Panc1 (cell line): ENCODE results near the gene CSTPP1. TPM values are rescaled to one million over a fixed set of nuclear protein-coding genes. Genes with fewer than 3 reads are reported as not detected.

Experiments used
- ATAC-seq: fragments of 200-7000 bp; cut with Tn5 transposase; 2 replicates; pipeline ENCODE4 v1.9.1; 2020; ENCODE audit warnings: mild to moderate bottlenecking, moderate library complexity
- BruUV-seq: library from RNA; stranded (reverse); fragments of 400-500 nt; replicated peaks from 2 replicates; lab custom pipeline; 2021; lab: Mats Ljungman, UMichigan
- CTCF ChIA-PET: fragments of 300-600 bp; sonication (Branson Sonifier 250); formaldehyde crosslinking; loops from one replicate; lab custom pipeline; 2022; ENCODE audit warnings: antibody characterized with exemption; lab: Charles Lee
- POLR2A ChIA-PET: fragments of 300-600 bp; sonication (Branson Sonifier 250); formaldehyde crosslinking; loops from one replicate; lab custom pipeline; 2022; ENCODE audit warnings: antibody characterized with exemption; lab: Charles Lee
- DNase-seq: peaks from one replicate; pipeline ENCODE4 v3.0.0-alpha.2; 2010; ENCODE audit warnings: low read depth, low spot score
- H3K27ac ChIP-seq: 2 replicates; pipeline ENCODE4 v1.5.1; 2011; ENCODE audit warnings: mild to moderate bottlenecking, low read length, inconsistent platforms
- H3K27me3 ChIP-seq: fragments of 200-500 bp; sonication (Bioruptor generic); 2 replicates; pipeline ENCODE4 v1.6.0; 2014; ENCODE audit warnings: low read length, inconsistent platforms; ENCODE audit not compliant: control insufficient read depth, insufficient read depth
- H3K36me3 ChIP-seq: fragments of 200-500 bp; sonication (Bioruptor generic); 2 replicates; pipeline ENCODE4 v1.5.1; 2014; ENCODE audit warnings: inconsistent platforms, mild to moderate bottlenecking, low read length, moderate library complexity; ENCODE audit not compliant: control insufficient read depth, insufficient read depth
- H3K4me1 ChIP-seq: 2 replicates; pipeline ENCODE4 v1.5.1; 2011; ENCODE audit warnings: inconsistent platforms, mild to moderate bottlenecking, low read length, moderate library complexity; ENCODE audit not compliant: control insufficient read depth, insufficient read depth
- H3K4me3 ChIP-seq, 2 experiments: 2 replicates each; pipeline ENCODE4 v1.5.1; 2011 to 2012; ENCODE audit warnings: low read depth in 2 of 2, low read length in 2 of 2, mild to moderate bottlenecking in 2 of 2, inconsistent platforms in 1 of 2, moderate library complexity in 1 of 2
- H3K9me3 ChIP-seq: fragments of 200-500 bp; sonication (Bioruptor generic); 2 replicates; pipeline ENCODE4 v1.5.1; 2014; ENCODE audit warnings: low read depth, mild to moderate bottlenecking, inconsistent platforms, low read length, moderate library complexity; ENCODE audit not compliant: control insufficient read depth, insufficient read depth
- POLR2AphosphoS5 ChIP-seq: IDR thresholded peaks from 2 replicates; pipeline ENCODE4 v1.6.1; 2012; ENCODE audit warnings: mild to moderate bottlenecking, low read depth, low read length, moderate library complexity
- SIN3A ChIP-seq: IDR thresholded peaks from 2 replicates; pipeline ENCODE4 v1.6.1; 2012; ENCODE audit warnings: low read depth, mild to moderate bottlenecking, low read length, moderate library complexity, borderline replicate concordance; ENCODE audit not compliant: insufficient read depth
- TCF7L2 ChIP-seq: IDR thresholded peaks from 2 replicates; pipeline ENCODE4 v1.6.1; 2011; ENCODE audit warnings: mild to moderate bottlenecking, low read depth, low read length, inconsistent platforms
- in situ Hi-C: cut with HindIII; loops from 2 replicates; pipeline ENCODE4 v1.10.0; 2016; ENCODE audit warnings: low sequenced_read_pairs, low pct_unique_long_range_greater_than_20kb
- intact Hi-C: fragments of 100-400 bp; cut with micrococcal nuclease; formaldehyde crosslinking; loops from one replicate; pipeline ENCODE4 v1.10.0; 2022; ENCODE audit not compliant: unreplicated experiment
- total RNA-seq: library from RNA; stranded (reverse); gene quantifications from one replicate; pipeline ENCODE4 v1.2.1, GENCODE V29; 2021; ENCODE audit not compliant: unreplicated experiment
- TF ChIP-seq, protein P1 (sequence below): fragments of 450-650 bp; IDR thresholded peaks from 2 replicates; pipeline ENCODE4 v1.5.1; 2017; ENCODE audit warnings: mild to moderate bottlenecking
- TF ChIP-seq, protein P2 (sequence below), 2 experiments: IDR thresholded peaks; 2 replicates each; pipeline ENCODE4 v1.6.1; 2011 to 2012; ENCODE audit warnings: low read depth in 2 of 2, control low read depth in 1 of 2, low read length in 1 of 2, mild to moderate bottlenecking in 1 of 2, moderate library complexity in 1 of 2; ENCODE audit not compliant: insufficient read depth in 1 of 2

The CSTPP1 gene
- total RNA-seq, 1 experiment from 2014 or later = 29.0 TPM

DNA sequence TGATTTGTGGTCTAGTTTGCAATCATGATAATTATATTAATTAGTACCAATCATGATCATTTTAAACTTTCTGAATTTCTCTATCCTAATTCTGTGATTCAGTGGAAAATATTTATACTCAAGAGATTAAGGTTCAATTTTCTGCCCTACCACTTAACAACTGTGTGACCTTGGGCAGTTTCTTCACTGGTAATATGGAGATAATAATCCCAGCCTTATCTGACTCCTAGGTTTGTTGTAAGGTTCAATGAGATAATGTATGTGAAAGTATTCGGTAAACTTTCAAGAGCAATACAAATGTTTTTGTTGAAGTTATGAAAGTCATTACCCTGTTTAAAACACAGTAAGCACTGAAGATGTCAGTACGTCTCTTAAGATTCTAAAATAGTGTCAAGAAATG lies 36.3 kb downstream of the CSTPP1 start:
- no peak for DNase-seq
- CTCF ChIA-PET = no interaction called here
- ATAC-seq = no peak
- Histone ChIP-seq H3K4me3 (no peak overlapping the region), H3K27me3 (no peaks in the 10 kb centered on the region), H3K4me1 (0 out of 2 replicates have a peak, but pooled peaks cover 4% of the 10 kb centered on the region), H3K27ac (no peak overlapping the region), H3K36me3 (no peaks in the 10 kb centered on the region), H3K9me3 (no peaks in the 10 kb centered on the region)
- TF ChIP-seq SIN3A (no peak), TCF7L2 (no peak)
- TF ChIP-seq, protein P1, sequence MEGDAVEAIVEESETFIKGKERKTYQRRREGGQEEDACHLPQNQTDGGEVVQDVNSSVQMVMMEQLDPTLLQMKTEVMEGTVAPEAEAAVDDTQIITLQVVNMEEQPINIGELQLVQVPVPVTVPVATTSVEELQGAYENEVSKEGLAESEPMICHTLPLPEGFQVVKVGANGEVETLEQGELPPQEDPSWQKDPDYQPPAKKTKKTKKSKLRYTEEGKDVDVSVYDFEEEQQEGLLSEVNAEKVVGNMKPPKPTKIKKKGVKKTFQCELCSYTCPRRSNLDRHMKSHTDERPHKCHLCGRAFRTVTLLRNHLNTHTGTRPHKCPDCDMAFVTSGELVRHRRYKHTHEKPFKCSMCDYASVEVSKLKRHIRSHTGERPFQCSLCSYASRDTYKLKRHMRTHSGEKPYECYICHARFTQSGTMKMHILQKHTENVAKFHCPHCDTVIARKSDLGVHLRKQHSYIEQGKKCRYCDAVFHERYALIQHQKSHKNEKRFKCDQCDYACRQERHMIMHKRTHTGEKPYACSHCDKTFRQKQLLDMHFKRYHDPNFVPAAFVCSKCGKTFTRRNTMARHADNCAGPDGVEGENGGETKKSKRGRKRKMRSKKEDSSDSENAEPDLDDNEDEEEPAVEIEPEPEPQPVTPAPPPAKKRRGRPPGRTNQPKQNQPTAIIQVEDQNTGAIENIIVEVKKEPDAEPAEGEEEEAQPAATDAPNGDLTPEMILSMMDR = no peak
- in situ Hi-C loops (no loop called here), intact Hi-C loops (no loop called here)
- POLR2A ChIA-PET = no interaction called here
- no TSS peak for BruUV-seq

DNA sequence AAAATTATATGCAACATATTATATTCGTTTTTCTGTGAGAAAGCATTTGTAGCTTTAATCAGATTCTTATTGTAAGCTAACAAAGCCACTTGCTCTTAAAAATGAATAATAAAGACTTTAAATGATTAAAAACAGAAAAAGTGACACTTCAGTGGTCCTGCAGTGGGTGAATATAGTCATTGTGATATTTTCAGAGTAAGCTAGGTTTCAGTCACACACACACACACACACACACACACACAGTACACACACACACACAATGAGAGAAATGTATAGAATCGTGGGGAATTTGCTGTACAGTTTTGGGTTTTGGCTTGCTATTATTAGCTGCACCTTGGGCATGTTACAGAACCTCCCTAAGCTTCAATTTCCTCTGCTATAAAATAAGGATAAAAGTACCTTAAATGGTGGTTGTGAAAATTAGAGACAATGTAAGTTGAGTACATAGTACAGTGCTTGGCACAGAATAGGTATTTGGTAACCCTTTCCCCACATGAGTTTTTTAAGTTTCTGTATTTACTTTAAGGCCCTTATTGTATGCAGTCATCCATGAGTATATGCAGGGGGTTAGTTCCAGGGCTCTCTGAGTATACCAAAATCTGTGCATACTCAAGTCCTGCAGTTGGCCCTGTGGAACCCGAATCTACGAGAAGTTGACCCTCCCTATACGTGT lies 39.8 kb downstream of the CSTPP1 start:
- no peaks in the 10 kb centered on the region for H3K9me3 ChIP-seq
- POLR2A ChIA-PET = no interaction called here
- CTCF ChIA-PET = no interaction called here
- H3K36me3 ChIP-seq = no peaks in the 10 kb centered on the region
- intact Hi-C loops = no loop called here
- H3K4me1 ChIP-seq = 0 out of 2 replicates have a peak, but pooled peaks cover 4% of the 10 kb centered on the region
- ATAC-seq (no peak), DNase-seq (no peak)
- TF ChIP-seq SIN3A = no peak
- TF ChIP-seq, protein P1 = no peak
- TF ChIP-seq, protein P2, sequence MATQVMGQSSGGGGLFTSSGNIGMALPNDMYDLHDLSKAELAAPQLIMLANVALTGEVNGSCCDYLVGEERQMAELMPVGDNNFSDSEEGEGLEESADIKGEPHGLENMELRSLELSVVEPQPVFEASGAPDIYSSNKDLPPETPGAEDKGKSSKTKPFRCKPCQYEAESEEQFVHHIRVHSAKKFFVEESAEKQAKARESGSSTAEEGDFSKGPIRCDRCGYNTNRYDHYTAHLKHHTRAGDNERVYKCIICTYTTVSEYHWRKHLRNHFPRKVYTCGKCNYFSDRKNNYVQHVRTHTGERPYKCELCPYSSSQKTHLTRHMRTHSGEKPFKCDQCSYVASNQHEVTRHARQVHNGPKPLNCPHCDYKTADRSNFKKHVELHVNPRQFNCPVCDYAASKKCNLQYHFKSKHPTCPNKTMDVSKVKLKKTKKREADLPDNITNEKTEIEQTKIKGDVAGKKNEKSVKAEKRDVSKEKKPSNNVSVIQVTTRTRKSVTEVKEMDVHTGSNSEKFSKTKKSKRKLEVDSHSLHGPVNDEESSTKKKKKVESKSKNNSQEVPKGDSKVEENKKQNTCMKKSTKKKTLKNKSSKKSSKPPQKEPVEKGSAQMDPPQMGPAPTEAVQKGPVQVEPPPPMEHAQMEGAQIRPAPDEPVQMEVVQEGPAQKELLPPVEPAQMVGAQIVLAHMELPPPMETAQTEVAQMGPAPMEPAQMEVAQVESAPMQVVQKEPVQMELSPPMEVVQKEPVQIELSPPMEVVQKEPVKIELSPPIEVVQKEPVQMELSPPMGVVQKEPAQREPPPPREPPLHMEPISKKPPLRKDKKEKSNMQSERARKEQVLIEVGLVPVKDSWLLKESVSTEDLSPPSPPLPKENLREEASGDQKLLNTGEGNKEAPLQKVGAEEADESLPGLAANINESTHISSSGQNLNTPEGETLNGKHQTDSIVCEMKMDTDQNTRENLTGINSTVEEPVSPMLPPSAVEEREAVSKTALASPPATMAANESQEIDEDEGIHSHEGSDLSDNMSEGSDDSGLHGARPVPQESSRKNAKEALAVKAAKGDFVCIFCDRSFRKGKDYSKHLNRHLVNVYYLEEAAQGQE (IDR thresholded peaks at IDR 0.05; ENCODE audit: insufficient read depth in 1 of 2, low read depth in 2 of 2, low read length in 1 of 2) = no peak
- TF ChIP-seq POLR2AphosphoS5 = no peak
- no peak for TF ChIP-seq TCF7L2
- in situ Hi-C loops = no loop called here
- no peak overlapping the region for H3K27ac ChIP-seq
- H3K4me3 ChIP-seq = no peak overlapping the region
- no peaks in the 10 kb centered on the region for H3K27me3 ChIP-seq
- no TSS peak for BruUV-seq
